ENCODE data around the gene ADGRV1. TPM values are rescaled to one million over a fixed set of nuclear protein-coding genes. Genes with fewer than 3 reads are reported as not detected.

The ADGRV1 gene
- total RNA-seq, 1 donor from 2014 or later = 0.13 TPM

- DNase-seq (no peak), ATAC-seq (ENCODE audit: low read depth) (no peak)
- H3K4me1 Mint-ChIP-seq = no peaks in the 10 kb centered on the region
- ChIA-PET CTCF (interaction anchor here (1.3 kb wide), 1 partner anchor 275 kb away, joined by 3 read pairs; no protein-coding TSS in a partner anchor), POLR2A (no interaction called here)
- intact Hi-C loops (cut with micrococcal nuclease) = no loop called here
- peaks cover 2% of the 10 kb centered on the region for H3K9me3 Mint-ChIP-seq
- H3K27me3 Mint-ChIP-seq = peaks cover 9% of the 10 kb centered on the region
- no peak overlapping the region for H3K27ac Mint-ChIP-seq
- H3K4me3 Mint-ChIP-seq = no peak overlapping the region
- no peaks in the 10 kb centered on the region for H3K36me3 Mint-ChIP-seq (ENCODE audit: low read depth)
- no peak for TF ChIP-seq CTCF (IDR thresholded peaks at IDR 0.05)
Observed at GRCh38 chr5:91109634-91110033, 551.0 kb downstream of the ADGRV1 start.

DNA sequence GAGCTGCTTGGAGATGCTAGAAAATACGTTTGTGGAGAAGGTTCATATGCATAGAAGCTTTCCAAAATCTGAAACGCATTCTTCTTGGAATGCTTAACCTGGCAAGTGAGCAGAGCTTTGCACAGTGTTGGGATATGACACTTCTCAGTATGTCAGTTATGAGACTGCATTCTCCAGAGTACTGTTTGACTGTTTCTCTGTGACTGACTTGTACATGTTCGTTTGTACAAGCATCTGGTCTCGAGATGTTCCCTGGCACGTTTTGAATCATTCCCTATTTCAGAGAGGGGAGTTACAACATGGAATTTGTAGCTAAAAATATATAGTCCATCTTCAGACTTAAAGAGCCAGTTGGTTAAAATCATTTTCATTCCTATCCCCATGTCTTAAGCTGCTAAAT, 552.1 kb downstream of the ADGRV1 start:
- DNase-seq (no peak), ATAC-seq (ENCODE audit: low read depth) (no peak)
- Mint-ChIP-seq H3K9me3 (peaks cover 2% of the 10 kb centered on the region), H3K27ac (no peak overlapping the region), H3K4me1 (no peaks in the 10 kb centered on the region), H3K4me3 (no peak overlapping the region), H3K27me3 (peaks cover 9% of the 10 kb centered on the region), H3K36me3 (ENCODE audit: low read depth) (no peaks in the 10 kb centered on the region)
- CTCF ChIA-PET = no interaction called here
- intact Hi-C loops (cut with micrococcal nuclease) = no loop called here
- no peak for TF ChIP-seq CTCF (IDR thresholded peaks at IDR 0.05)
- POLR2A ChIA-PET = no interaction called here

GRCh38 chr5:91111473-91112238, 553.1 kb downstream of the ADGRV1 start:
- intact Hi-C loops (cut with micrococcal nuclease) = no loop called here
- peaks cover 9% of the 10 kb centered on the region for H3K27me3 Mint-ChIP-seq
- no peak for ATAC-seq (ENCODE audit: low read depth)
- POLR2A ChIA-PET = no interaction called here
- peaks cover 1% of the 10 kb centered on the region for H3K9me3 Mint-ChIP-seq
- no peak overlapping the region for H3K4me3 Mint-ChIP-seq
- no peaks in the 10 kb centered on the region for H3K36me3 Mint-ChIP-seq (ENCODE audit: low read depth)
- TF ChIP-seq CTCF (IDR thresholded peaks at IDR 0.05) = no peak
- no peaks in the 10 kb centered on the region for H3K4me1 Mint-ChIP-seq
- H3K27ac Mint-ChIP-seq = no peak overlapping the region
- no peak for DNase-seq
- CTCF ChIA-PET = no interaction called here

DNA sequence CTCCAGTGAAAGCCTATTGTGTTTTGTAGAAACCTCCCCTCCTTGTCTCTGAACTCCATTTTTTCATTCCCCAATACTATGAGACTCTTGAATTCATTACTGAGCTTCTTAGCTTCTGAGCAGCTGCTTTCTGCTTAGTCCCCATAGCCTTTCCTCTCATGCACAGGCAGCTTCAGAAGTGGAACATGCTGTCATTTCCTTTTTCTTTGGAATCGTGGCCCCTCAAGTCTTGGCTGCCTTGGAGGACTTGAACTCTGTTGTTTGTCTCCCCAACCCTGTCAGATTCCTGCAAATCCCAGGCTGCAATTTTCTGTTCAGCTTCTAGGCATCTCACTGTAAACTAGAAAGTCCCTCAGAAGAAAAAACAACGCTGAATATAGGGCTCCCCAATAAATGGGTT, 556.1 kb downstream of the ADGRV1 start:
- no peak for DNase-seq
- ATAC-seq (ENCODE audit: low read depth) = no peak
- ChIA-PET POLR2A (no interaction called here), CTCF (no interaction called here)
- intact Hi-C loops (cut with micrococcal nuclease) = no loop called here
- Mint-ChIP-seq H3K27me3 (peaks cover 11% of the 10 kb centered on the region), H3K36me3 (ENCODE audit: low read depth) (no peaks in the 10 kb centered on the region), H3K27ac (no peak overlapping the region), H3K4me3 (no peak overlapping the region), H3K4me1 (no peaks in the 10 kb centered on the region), H3K9me3 (no peaks in the 10 kb centered on the region)
- no peak for TF ChIP-seq CTCF (IDR thresholded peaks at IDR 0.05)

DNA sequence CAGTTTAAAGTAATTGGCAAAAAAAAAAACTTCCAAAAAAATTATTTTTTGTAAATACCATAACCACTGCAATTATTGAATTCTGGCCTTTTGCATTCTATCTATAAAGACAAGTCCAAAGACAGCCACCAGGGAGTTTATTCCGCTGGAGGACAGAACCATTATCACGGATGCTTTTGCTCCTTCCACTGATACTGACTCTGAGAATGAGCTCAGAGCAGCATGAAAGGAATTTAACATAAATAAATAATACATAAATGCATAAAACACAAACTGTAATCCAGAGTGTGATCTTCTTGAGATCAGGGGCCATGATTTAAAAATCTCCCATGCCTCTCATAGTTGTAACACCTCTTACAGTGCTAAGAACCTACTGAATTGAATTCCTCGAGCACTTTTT, 559.8 kb downstream of the ADGRV1 start:
- H3K9me3 Mint-ChIP-seq = no peaks in the 10 kb centered on the region
- H3K4me3 Mint-ChIP-seq = no peak overlapping the region
- H3K4me1 Mint-ChIP-seq = no peaks in the 10 kb centered on the region
- H3K27me3 Mint-ChIP-seq = peaks cover 2% of the 10 kb centered on the region
- ATAC-seq (ENCODE audit: low read depth) (no peak), DNase-seq (no peak)
- no peaks in the 10 kb centered on the region for H3K36me3 Mint-ChIP-seq (ENCODE audit: low read depth)
- CTCF ChIA-PET = no interaction called here
- no peak overlapping the region for H3K27ac Mint-ChIP-seq
- no peak for TF ChIP-seq CTCF (IDR thresholded peaks at IDR 0.05)
- intact Hi-C loops (cut with micrococcal nuclease) = no loop called here
- POLR2A ChIA-PET = no interaction called here

Data from activated B cell treated with CpG ODN at 0.5 μM for 24 hours (primary cell).